Measurements from ENCODE around the gene DNAJB8. TPM values are rescaled to one million over a fixed set of nuclear protein-coding genes. Genes with fewer than 3 reads are reported as not detected.

Gene DNAJB8
- total and polyA plus RNA-seq, 4 donors = not detected

GRCh38 chr3:128470134-128470899, 3.6 kb upstream of the DNAJB8 start:
- Histone ChIP-seq H3K9me3 (ENCODE audit: control insufficient read depth, insufficient read depth, low read length) (no peaks in the 10 kb centered on the region), H3K4me3 (ENCODE audit: low read depth, low read length) (no peak overlapping the region), H3K4me1 (ENCODE audit: control insufficient read depth, insufficient read depth, low read length) (no peaks in the 10 kb centered on the region), H3K36me3 (ENCODE audit: control insufficient read depth, insufficient read depth, low read length) (no peaks in the 10 kb centered on the region), H3K27ac (ENCODE audit: low read depth, low read length) (no peak overlapping the region), H3K27me3 (ENCODE audit: control insufficient read depth, insufficient read depth, low read length) (peaks cover 23% of the 10 kb centered on the region)
- no peak for DNase-seq (ENCODE audit: low read depth in 4 of 6, low spot score in 6 of 6)
- WGBS (ENCODE audit: insufficient coverage) = 69% methylated on average over 11 of the region's 13 CpGs

GRCh38 chr3:128469556-128469955, 2.9 kb upstream of the DNAJB8 start:
- 91% methylated on average over 6 of the region's 6 CpGs for WGBS (ENCODE audit: insufficient coverage)
- Histone ChIP-seq H3K27me3 (ENCODE audit: control insufficient read depth, insufficient read depth, low read length) (peaks cover 27% of the 10 kb centered on the region), H3K4me3 (ENCODE audit: low read depth, low read length) (no peak overlapping the region), H3K4me1 (ENCODE audit: control insufficient read depth, insufficient read depth, low read length) (no peaks in the 10 kb centered on the region), H3K9me3 (ENCODE audit: control insufficient read depth, insufficient read depth, low read length) (no peaks in the 10 kb centered on the region), H3K36me3 (ENCODE audit: control insufficient read depth, insufficient read depth, low read length) (no peaks in the 10 kb centered on the region), H3K27ac (ENCODE audit: low read depth, low read length) (no peak overlapping the region)
- no peak for DNase-seq (ENCODE audit: low read depth in 4 of 6, low spot score in 6 of 6)

GRCh38 chr3:128468791-128469527, 2.3 kb upstream of the DNAJB8 start:
- Histone ChIP-seq H3K4me3 (ENCODE audit: low read depth, low read length) (no peak overlapping the region), H3K4me1 (ENCODE audit: control insufficient read depth, insufficient read depth, low read length) (no peaks in the 10 kb centered on the region), H3K9me3 (ENCODE audit: control insufficient read depth, insufficient read depth, low read length) (no peaks in the 10 kb centered on the region), H3K36me3 (ENCODE audit: control insufficient read depth, insufficient read depth, low read length) (no peaks in the 10 kb centered on the region), H3K27ac (ENCODE audit: low read depth, low read length) (no peak overlapping the region), H3K27me3 (ENCODE audit: control insufficient read depth, insufficient read depth, low read length) (peaks cover 24% of the 10 kb centered on the region)
- no peak for DNase-seq (ENCODE audit: low read depth in 4 of 6, low spot score in 6 of 6)
- WGBS (ENCODE audit: insufficient coverage) = 89% methylated on average over 10 of the region's 10 CpGs

- Histone ChIP-seq H3K4me3 (ENCODE audit: low read depth, low read length) (no peak overlapping the region), H3K27me3 (ENCODE audit: control insufficient read depth, insufficient read depth, low read length) (peaks cover 19% of the 10 kb centered on the region), H3K9me3 (ENCODE audit: control insufficient read depth, insufficient read depth, low read length) (no peaks in the 10 kb centered on the region), H3K4me1 (ENCODE audit: control insufficient read depth, insufficient read depth, low read length) (no peaks in the 10 kb centered on the region), H3K36me3 (ENCODE audit: control insufficient read depth, insufficient read depth, low read length) (peaks cover 2% of the 10 kb centered on the region), H3K27ac (ENCODE audit: low read depth, low read length) (no peak overlapping the region)
- WGBS (ENCODE audit: insufficient coverage) = 83% methylated on average over 11 of the region's 17 CpGs
- DNase-seq (ENCODE audit: low read depth in 4 of 6, low spot score in 6 of 6) = no peak
These were observed 1.6 kb upstream of the DNAJB8 start for GRCh38 chr3:128468285-128468790.

GRCh38 chr3:128464702-128465101, 2.0 kb downstream of the DNAJB8 start:
- Histone ChIP-seq H3K4me1 (ENCODE audit: control insufficient read depth, insufficient read depth, low read length) (no peaks in the 10 kb centered on the region), H3K4me3 (ENCODE audit: low read depth, low read length) (no peak overlapping the region), H3K27ac (ENCODE audit: low read depth, low read length) (no peak overlapping the region), H3K36me3 (ENCODE audit: control insufficient read depth, insufficient read depth, low read length) (peaks cover 2% of the 10 kb centered on the region), H3K9me3 (ENCODE audit: control insufficient read depth, insufficient read depth, low read length) (no peaks in the 10 kb centered on the region), H3K27me3 (ENCODE audit: control insufficient read depth, insufficient read depth, low read length) (peaks cover 8% of the 10 kb centered on the region)
- no peak for DNase-seq (ENCODE audit: low read depth in 4 of 6, low spot score in 6 of 6)
- WGBS (ENCODE audit: insufficient coverage) = 65% methylated on average over 1 of the region's 1 CpG

GRCh38 chr3:128464188-128464587, 2.5 kb downstream of the DNAJB8 start:
- WGBS (ENCODE audit: insufficient coverage) = 81% methylated on average over 6 of the region's 7 CpGs
- H3K27me3 ChIP-seq (ENCODE audit: control insufficient read depth, insufficient read depth, low read length) = peaks cover 8% of the 10 kb centered on the region

GRCh38 chr3:128463771-128464170, 2.9 kb downstream of the DNAJB8 start:
- WGBS (ENCODE audit: insufficient coverage) = 95% methylated on average over 10 of the region's 10 CpGs
- Histone ChIP-seq H3K27me3 (ENCODE audit: control insufficient read depth, insufficient read depth, low read length) (peaks cover 8% of the 10 kb centered on the region), H3K36me3 (ENCODE audit: control insufficient read depth, insufficient read depth, low read length) (peaks cover 2% of the 10 kb centered on the region), H3K9me3 (ENCODE audit: control insufficient read depth, insufficient read depth, low read length) (no peaks in the 10 kb centered on the region), H3K27ac (ENCODE audit: low read depth, low read length) (no peak overlapping the region), H3K4me1 (ENCODE audit: control insufficient read depth, insufficient read depth, low read length) (no peaks in the 10 kb centered on the region), H3K4me3 (ENCODE audit: low read depth, low read length) (no peak overlapping the region)
- no peak for DNase-seq (ENCODE audit: low read depth in 4 of 6, low spot score in 6 of 6)

More at GRCh38 chr3:128464188-128464587, 2.5 kb downstream of the DNAJB8 start:
- no peak overlapping the region for H3K4me3 ChIP-seq (ENCODE audit: low read depth, low read length)
- no peaks in the 10 kb centered on the region for H3K9me3 ChIP-seq (ENCODE audit: control insufficient read depth, insufficient read depth, low read length)
- H3K36me3 ChIP-seq (ENCODE audit: control insufficient read depth, insufficient read depth, low read length) = peaks cover 2% of the 10 kb centered on the region
- no peak overlapping the region for H3K27ac ChIP-seq (ENCODE audit: low read depth, low read length)
- DNase-seq (ENCODE audit: low read depth in 4 of 6, low spot score in 6 of 6) = no peak
- H3K4me1 ChIP-seq (ENCODE audit: control insufficient read depth, insufficient read depth, low read length) = no peaks in the 10 kb centered on the region

- Histone ChIP-seq H3K4me3 (ENCODE audit: low read depth, low read length) (no peak overlapping the region), H3K4me1 (ENCODE audit: control insufficient read depth, insufficient read depth, low read length) (no peaks in the 10 kb centered on the region), H3K9me3 (ENCODE audit: control insufficient read depth, insufficient read depth, low read length) (no peaks in the 10 kb centered on the region), H3K27ac (ENCODE audit: low read depth, low read length) (no peak overlapping the region), H3K36me3 (ENCODE audit: control insufficient read depth, insufficient read depth, low read length) (peaks cover 2% of the 10 kb centered on the region), H3K27me3 (ENCODE audit: control insufficient read depth, insufficient read depth, low read length) (peaks cover 8% of the 10 kb centered on the region)
- WGBS (ENCODE audit: insufficient coverage) = 67% methylated on average over 10 of the region's 11 CpGs
- DNase-seq (ENCODE audit: low read depth in 4 of 6, low spot score in 6 of 6) = no peak
These were observed 3.3 kb downstream of the DNAJB8 start for GRCh38 chr3:128463354-128463753.

GRCh38 chr3:128462931-128463330, 3.8 kb downstream of the DNAJB8 start:
- WGBS (ENCODE audit: insufficient coverage) = 87% methylated on average over 20 of the region's 20 CpGs
- Histone ChIP-seq H3K27ac (ENCODE audit: low read depth, low read length) (no peak overlapping the region), H3K36me3 (ENCODE audit: control insufficient read depth, insufficient read depth, low read length) (peaks cover 2% of the 10 kb centered on the region), H3K4me1 (ENCODE audit: control insufficient read depth, insufficient read depth, low read length) (peaks cover 3% of the 10 kb centered on the region), H3K4me3 (ENCODE audit: low read depth, low read length) (no peak overlapping the region), H3K27me3 (ENCODE audit: control insufficient read depth, insufficient read depth, low read length) (peaks cover 8% of the 10 kb centered on the region), H3K9me3 (ENCODE audit: control insufficient read depth, insufficient read depth, low read length) (no peaks in the 10 kb centered on the region)
- DNase-seq (ENCODE audit: low read depth in 4 of 6, low spot score in 6 of 6) = no peak
